Measurements from ENCODE around the gene UBAC1.

DNA sequence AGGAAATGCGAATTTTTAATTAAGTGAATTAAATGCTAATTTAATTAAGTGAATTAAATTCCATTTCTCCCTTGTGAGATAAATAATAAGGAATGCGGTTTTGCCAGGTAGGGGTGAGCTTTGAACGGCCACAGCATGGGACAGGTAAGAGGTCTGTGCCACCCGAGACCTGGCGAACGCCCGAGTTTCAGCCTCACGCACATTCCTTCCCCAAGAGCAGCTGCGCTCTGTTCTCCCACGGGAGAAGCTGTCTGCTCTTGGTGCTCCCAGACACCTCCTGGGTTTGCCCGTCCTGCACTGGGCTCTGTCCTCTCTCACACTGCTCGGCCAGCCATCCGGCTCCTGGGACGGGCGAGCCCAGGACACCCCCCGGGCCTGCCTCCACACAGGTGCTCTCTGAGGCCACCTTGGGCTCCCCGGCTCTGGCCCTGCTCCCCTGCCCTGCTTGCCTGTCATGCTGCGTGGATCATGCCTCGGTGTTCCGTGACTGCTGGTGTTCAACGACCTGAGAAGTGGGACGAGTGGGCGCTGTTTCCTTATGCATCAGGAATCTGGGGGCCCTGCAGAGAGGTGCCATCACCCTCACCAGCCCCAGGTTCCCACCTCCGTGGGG, 40.1 kb downstream of the UBAC1 start:
- TF ChIP-seq, protein P1, sequence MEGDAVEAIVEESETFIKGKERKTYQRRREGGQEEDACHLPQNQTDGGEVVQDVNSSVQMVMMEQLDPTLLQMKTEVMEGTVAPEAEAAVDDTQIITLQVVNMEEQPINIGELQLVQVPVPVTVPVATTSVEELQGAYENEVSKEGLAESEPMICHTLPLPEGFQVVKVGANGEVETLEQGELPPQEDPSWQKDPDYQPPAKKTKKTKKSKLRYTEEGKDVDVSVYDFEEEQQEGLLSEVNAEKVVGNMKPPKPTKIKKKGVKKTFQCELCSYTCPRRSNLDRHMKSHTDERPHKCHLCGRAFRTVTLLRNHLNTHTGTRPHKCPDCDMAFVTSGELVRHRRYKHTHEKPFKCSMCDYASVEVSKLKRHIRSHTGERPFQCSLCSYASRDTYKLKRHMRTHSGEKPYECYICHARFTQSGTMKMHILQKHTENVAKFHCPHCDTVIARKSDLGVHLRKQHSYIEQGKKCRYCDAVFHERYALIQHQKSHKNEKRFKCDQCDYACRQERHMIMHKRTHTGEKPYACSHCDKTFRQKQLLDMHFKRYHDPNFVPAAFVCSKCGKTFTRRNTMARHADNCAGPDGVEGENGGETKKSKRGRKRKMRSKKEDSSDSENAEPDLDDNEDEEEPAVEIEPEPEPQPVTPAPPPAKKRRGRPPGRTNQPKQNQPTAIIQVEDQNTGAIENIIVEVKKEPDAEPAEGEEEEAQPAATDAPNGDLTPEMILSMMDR (IDR thresholded peaks at IDR 0.05), result no peak
- no peak for TF ChIP-seq POLR2A (IDR thresholded peaks at IDR 0.05)
